MV-4-11 (cell line): ENCODE measurements around the gene POPDC2.
"Not testable (repeated sequence)": the region's sequence is repeated elsewhere in the genome, so short reads cannot be mapped to it uniquely, and the experiment has no call there.

Experiments used
- DNase-seq: peaks from one replicate; lab custom pipeline; 2025; lab: John Stamatoyannopoulos, UW

The POPDC2 gene

GRCh38 chr3:119613201-119613600 lies 47.2 kb downstream of the POPDC2 start:
- no peak for DNase-seq

- peak; percentile 12 for DNase-seq
These were observed 48.7 kb downstream of the POPDC2 start for GRCh38 chr3:119611664-119612063.

- no peak for DNase-seq
These were observed 51.1 kb downstream of the POPDC2 start for GRCh38 chr3:119609301-119609700.

GRCh38 chr3:119608405-119609000 lies 51.9 kb downstream of the POPDC2 start:
- no peak for DNase-seq

- DNase-seq, result no peak
These were observed 55.5 kb downstream of the POPDC2 start for GRCh38 chr3:119604878-119605277.

GRCh38 chr3:119602676-119603075 lies 57.7 kb downstream of the POPDC2 start:
- DNase-seq, result no peak

GRCh38 chr3:119601154-119601553 lies 59.2 kb downstream of the POPDC2 start:
- DNase-seq, result no peak

GRCh38 chr3:119600732-119601131 lies 59.7 kb downstream of the POPDC2 start:
- peak; percentile 15 for DNase-seq

- DNase-seq, result no peak
These were observed 60.7 kb downstream of the POPDC2 start for GRCh38 chr3:119599558-119600174.

- DNase-seq, result no peak
These were observed 61.8 kb downstream of the POPDC2 start for GRCh38 chr3:119598410-119599098.

- DNase-seq, result no peak
These were observed 62.7 kb downstream of the POPDC2 start, which contains the start of gene PLA1A for GRCh38 chr3:119597548-119598288. PLA1A (plus strand) TSS chr3:119597885; CDS start chr3:119597914, 29 bp downstream.

- peak; percentile 18 for DNase-seq
These were observed 64.0 kb downstream of the POPDC2 start for GRCh38 chr3:119596398-119596797.

- DNase-seq, result no peak
These were observed 64.6 kb downstream of the POPDC2 start for GRCh38 chr3:119595639-119596334.

GRCh38 chr3:119594929-119595328 lies 65.5 kb downstream of the POPDC2 start:
- DNase-seq, result not testable (repeated sequence)

GRCh38 chr3:119594066-119594465 lies 66.3 kb downstream of the POPDC2 start:
- DNase-seq, result no peak

GRCh38 chr3:119592861-119593260 lies 67.5 kb downstream of the POPDC2 start:
- no peak for DNase-seq
